GM19468 (cell line): ENCODE results near the gene COPRS.
"Not testable (repeated sequence)": the region's sequence is repeated elsewhere in the genome, so short reads cannot be mapped to it uniquely, and the experiment has no call there.

Experiments used
- ATAC-seq: cut with Tn5 transposase; IDR thresholded peaks from one replicate; pipeline ENCODE4 v1.9.1; 2021; ENCODE audit warnings: mild to moderate bottlenecking, moderate library complexity, moderate number of reproducible peaks; ENCODE audit not compliant: unreplicated experiment; ENCODE audit errors: extremely low read depth

Gene COPRS

GRCh38 chr17:31815212-31815730, 43.8 kb downstream of the COPRS start:
- no peak for ATAC-seq

GRCh38 chr17:31811101-31811500, 47.9 kb downstream of the COPRS start:
- ATAC-seq = no peak

GRCh38 chr17:31809876-31810275, 49.2 kb downstream of the COPRS start:
- not testable (repeated sequence) for ATAC-seq

- no peak for ATAC-seq
Observed at GRCh38 chr17:31808521-31809050, 50.5 kb downstream of the COPRS start.

- no peak for ATAC-seq
Observed at GRCh38 chr17:31807846-31808245, 51.2 kb downstream of the COPRS start.

GRCh38 chr17:31806921-31807320, 52.1 kb downstream of the COPRS start:
- ATAC-seq = no peak

- ATAC-seq = no peak
Observed at GRCh38 chr17:31803494-31804213, 55.4 kb downstream of the COPRS start.

GRCh38 chr17:31802502-31802901, 56.5 kb downstream of the COPRS start:
- no peak for ATAC-seq
